Nephron progenitor cell (in vitro differentiated cells): ENCODE measurements around the gene ARHGAP45.
"Not testable (repeated sequence)": the region's sequence is repeated elsewhere in the genome, so short reads cannot be mapped to it uniquely, and the experiment has no call there.

Source experiments
- DNase-seq: peaks from one replicate; pipeline ENCODE4 v3.0.0; 2021
- H3K27ac Mint-ChIP-seq: 2 replicates; pipeline ENCODE4 v1.8.0; 2021; ENCODE audit warnings: mild to moderate bottlenecking, moderate library complexity, mixed read lengths
- H3K27me3 Mint-ChIP-seq: 2 replicates; pipeline ENCODE4 v1.8.0; 2021; ENCODE audit warnings: mild to moderate bottlenecking, low read depth, mixed read lengths; ENCODE audit not compliant: poor library complexity
- H3K36me3 Mint-ChIP-seq: 2 replicates; pipeline ENCODE4 v1.8.0; 2021; ENCODE audit warnings: low read depth, mixed read lengths
- H3K4me1 Mint-ChIP-seq: 2 replicates; pipeline ENCODE4 v1.8.0; 2021; ENCODE audit warnings: mixed read lengths
- H3K4me3 Mint-ChIP-seq: 2 replicates; pipeline ENCODE4 v1.8.0; 2021; ENCODE audit warnings: mild to moderate bottlenecking, moderate library complexity, mixed read lengths
- H3K9me3 Mint-ChIP-seq: 2 replicates; pipeline ENCODE4 v1.8.0; 2021; ENCODE audit warnings: mild to moderate bottlenecking, moderate library complexity, mixed read lengths
- CTCF ChIP-seq: fragments of 200-600 bp; sonication (generic); IDR thresholded peaks from 2 replicates; pipeline ENCODE4 v1.5.0; 2021; ENCODE audit warnings: antibody characterized with exemption

Gene ARHGAP45

DNA sequence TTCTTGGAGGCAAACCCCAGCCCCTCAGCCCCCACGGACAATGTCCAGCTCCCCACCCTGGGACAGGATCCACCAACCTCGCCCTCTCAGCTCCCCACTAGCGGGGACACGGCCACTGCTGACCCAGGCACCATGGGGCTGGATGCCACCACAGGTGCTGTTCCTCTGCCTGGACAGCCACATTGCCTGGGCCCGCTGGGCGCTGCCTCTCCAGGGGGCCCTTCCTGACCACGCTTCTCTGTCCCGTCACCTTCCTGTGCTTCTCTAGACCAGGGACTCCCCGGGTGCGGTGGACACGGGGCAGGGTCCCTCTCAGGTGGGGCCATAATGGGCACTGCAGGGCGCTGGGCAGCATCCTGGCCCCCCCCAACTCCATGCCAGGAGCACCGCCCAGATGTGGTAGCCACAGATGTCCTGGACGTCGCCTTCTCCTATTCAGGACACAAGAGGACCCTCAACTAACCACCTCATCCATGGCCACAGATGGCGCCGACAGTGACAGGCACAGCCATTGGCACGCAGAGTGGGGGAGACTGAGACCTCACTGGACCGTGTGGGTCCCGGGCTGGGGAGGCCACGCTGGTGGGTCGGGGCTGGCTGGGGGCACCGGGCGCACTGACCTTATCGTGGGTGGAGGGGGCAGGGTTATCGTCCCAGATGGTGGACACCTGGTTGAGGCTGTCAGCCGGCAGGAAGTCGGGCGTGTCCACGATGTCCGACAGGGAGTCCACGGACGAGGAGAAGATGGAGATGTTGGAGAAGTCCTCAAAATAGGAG, 60.2 kb downstream of the ARHGAP45 start:
- H3K27ac Mint-ChIP-seq: no peak overlapping the region
- H3K4me3 Mint-ChIP-seq: no peak overlapping the region
- H3K9me3 Mint-ChIP-seq: no peaks in the 10 kb centered on the region
- peaks cover 14% of the 10 kb centered on the region for H3K4me1 Mint-ChIP-seq
- peaks cover 8% of the 10 kb centered on the region for H3K36me3 Mint-ChIP-seq
- no peak for DNase-seq
- no peaks in the 10 kb centered on the region for H3K27me3 Mint-ChIP-seq
- TF ChIP-seq CTCF: no peak

- H3K27me3 Mint-ChIP-seq: no peaks in the 10 kb centered on the region
- peaks cover 10% of the 10 kb centered on the region for H3K4me1 Mint-ChIP-seq
- no peak overlapping the region for H3K4me3 Mint-ChIP-seq
- no peak for DNase-seq
- H3K9me3 Mint-ChIP-seq: no peaks in the 10 kb centered on the region
- no peak overlapping the region for H3K27ac Mint-ChIP-seq
- peaks cover 4% of the 10 kb centered on the region for H3K36me3 Mint-ChIP-seq
- no peak for TF ChIP-seq CTCF
Measured at GRCh38 chr19:1128106-1128505, 61.1 kb downstream of the ARHGAP45 start.

- H3K27me3 Mint-ChIP-seq, H3K9me3 Mint-ChIP-seq, H3K36me3 Mint-ChIP-seq, H3K4me3 Mint-ChIP-seq, H3K27ac Mint-ChIP-seq, H3K4me1 Mint-ChIP-seq, DNase-seq: not testable (repeated sequence)
Measured at GRCh38 chr19:1129084-1129483, 62.1 kb downstream of the ARHGAP45 start.

- Mint-ChIP-seq H3K4me1 (peaks cover 6% of the 10 kb centered on the region), H3K9me3 (no peaks in the 10 kb centered on the region), H3K27me3 (no peaks in the 10 kb centered on the region), H3K27ac (no peak overlapping the region), H3K36me3 (peaks cover 3% of the 10 kb centered on the region), H3K4me3 (no peak overlapping the region)
- no peak for DNase-seq
- no peak for TF ChIP-seq CTCF
Measured at GRCh38 chr19:1129535-1129934, 62.6 kb downstream of the ARHGAP45 start.

DNA sequence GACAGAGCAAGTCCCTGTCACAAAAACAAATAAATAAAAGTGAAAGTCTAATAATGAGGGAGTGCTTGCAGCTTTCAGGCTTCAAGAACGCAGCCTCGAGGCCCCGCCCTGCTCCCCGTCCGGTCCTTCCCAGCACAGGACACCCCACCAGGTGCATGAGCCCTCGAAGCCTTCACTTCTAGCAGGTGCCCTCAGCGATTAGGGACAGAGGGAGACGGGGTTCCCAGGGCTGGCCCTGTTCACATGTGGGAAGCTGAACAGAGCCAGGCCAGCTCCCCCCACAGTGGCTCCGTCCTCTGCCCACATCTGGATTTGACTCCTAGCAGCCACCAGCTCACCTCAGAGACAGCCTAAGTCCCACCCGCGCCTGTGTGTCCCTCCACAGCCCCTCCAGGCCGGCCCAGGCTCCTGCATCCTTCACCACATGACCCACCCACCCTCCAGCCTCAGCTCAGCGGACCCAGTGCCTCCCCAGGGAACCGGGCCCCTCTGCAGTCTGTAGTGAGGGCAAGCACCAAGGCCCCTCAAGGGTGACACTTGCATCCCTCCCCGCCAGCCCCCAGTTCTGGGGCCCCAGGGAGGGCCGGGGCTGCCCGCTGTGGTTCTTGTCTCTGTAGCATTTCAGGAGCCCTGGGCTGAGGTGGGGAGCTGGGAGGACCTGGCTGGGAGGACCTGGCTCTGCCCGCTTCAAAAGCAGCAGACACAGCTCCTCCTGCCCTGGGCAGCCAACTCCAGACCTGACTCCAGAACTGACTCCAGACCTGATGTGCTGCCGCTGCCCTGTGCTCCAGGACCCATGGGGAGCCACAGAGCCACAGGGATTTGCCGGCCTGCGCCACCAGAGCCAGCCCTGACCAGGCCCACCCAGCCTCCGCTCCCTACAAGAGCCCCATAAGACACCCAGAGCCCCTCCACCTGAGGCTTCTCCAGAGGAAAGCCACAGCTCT, 64.1 kb downstream of the ARHGAP45 start:
- TF ChIP-seq CTCF: no peak
- no peak for DNase-seq
- Mint-ChIP-seq H3K27ac (no peak overlapping the region), H3K4me1 (peaks cover 6% of the 10 kb centered on the region), H3K36me3 (no peaks in the 10 kb centered on the region), H3K9me3 (no peaks in the 10 kb centered on the region), H3K4me3 (peak overlapping the region; percentile 30), H3K27me3 (no peaks in the 10 kb centered on the region)

GRCh38 chr19:1131718-1132551, 65.0 kb downstream of the ARHGAP45 start:
- no peaks in the 10 kb centered on the region for H3K9me3 Mint-ChIP-seq
- TF ChIP-seq CTCF: no peak
- no peaks in the 10 kb centered on the region for H3K36me3 Mint-ChIP-seq
- H3K27ac Mint-ChIP-seq: no peak overlapping the region
- H3K4me3 Mint-ChIP-seq: peak overlapping the region; percentile 50
- DNase-seq: peak; percentile 73
- no peaks in the 10 kb centered on the region for H3K27me3 Mint-ChIP-seq
- peaks cover 11% of the 10 kb centered on the region for H3K4me1 Mint-ChIP-seq
